ENCODE results near the gene PADI4.

The PADI4 gene

GRCh38 chr1:17270891-17271765, 36.9 kb upstream of the PADI4 start:
- no peak for DNase-seq (ENCODE audit: insufficient read length, low spot score)
- FAIRE-seq, result no peak
- TF ChIP-seq POLR2A (IDR thresholded peaks at IDR 0.05; ENCODE audit: low read depth, low read length) (no peak), SPI1 (IDR thresholded peaks at IDR 0.05; ENCODE audit: low read depth, low read length) (no peak), POU2F2 (IDR thresholded peaks at IDR 0.05; ENCODE audit: low read depth, low read length) (no peak), PAX5 (IDR thresholded peaks at IDR 0.05; ENCODE audit: insufficient read depth, low read length, severe bottlenecking) (no peak), TAF1 (IDR thresholded peaks at IDR 0.05; ENCODE audit: low read depth, low read length) (no peak), POLR2AphosphoS5 (IDR thresholded peaks at IDR 0.05; ENCODE audit: low read depth, low read length) (no peak)

GRCh38 chr1:17272066-17272465, 35.9 kb upstream of the PADI4 start:
- DNase-seq (ENCODE audit: insufficient read length, low spot score), result no peak
- FAIRE-seq, result no peak
- TF ChIP-seq POU2F2 (IDR thresholded peaks at IDR 0.05; ENCODE audit: low read depth, low read length) (no peak), POLR2A (IDR thresholded peaks at IDR 0.05; ENCODE audit: low read depth, low read length) (no peak), PAX5 (IDR thresholded peaks at IDR 0.05; ENCODE audit: insufficient read depth, low read length, severe bottlenecking) (no peak), POLR2AphosphoS5 (IDR thresholded peaks at IDR 0.05; ENCODE audit: low read depth, low read length) (no peak), TAF1 (IDR thresholded peaks at IDR 0.05; ENCODE audit: low read depth, low read length) (no peak), SPI1 (IDR thresholded peaks at IDR 0.05; ENCODE audit: low read depth, low read length) (no peak)

GRCh38 chr1:17272646-17273045, 35.4 kb upstream of the PADI4 start:
- FAIRE-seq (no peak), DNase-seq (ENCODE audit: insufficient read length, low spot score) (no peak)
- TF ChIP-seq PAX5 (IDR thresholded peaks at IDR 0.05; ENCODE audit: insufficient read depth, low read length, severe bottlenecking) (no peak), SPI1 (IDR thresholded peaks at IDR 0.05; ENCODE audit: low read depth, low read length) (no peak), POLR2A (IDR thresholded peaks at IDR 0.05; ENCODE audit: low read depth, low read length) (no peak), POU2F2 (IDR thresholded peaks at IDR 0.05; ENCODE audit: low read depth, low read length) (no peak)

GRCh38 chr1:17273096-17273495, 34.9 kb upstream of the PADI4 start:
- no peak for TF ChIP-seq POLR2A (IDR thresholded peaks at IDR 0.05; ENCODE audit: low read depth, low read length)
- TF ChIP-seq POLR2AphosphoS5 (IDR thresholded peaks at IDR 0.05; ENCODE audit: low read depth, low read length), result no peak
- FAIRE-seq (no peak), DNase-seq (ENCODE audit: insufficient read length, low spot score) (no peak)

- TF ChIP-seq POLR2AphosphoS5 (IDR thresholded peaks at IDR 0.05; ENCODE audit: low read depth, low read length), result no peak
- TF ChIP-seq POU2F2 (IDR thresholded peaks at IDR 0.05; ENCODE audit: low read depth, low read length), result no peak
- no peak for TF ChIP-seq SPI1 (IDR thresholded peaks at IDR 0.05; ENCODE audit: low read depth, low read length)
- no peak for TF ChIP-seq PAX5 (IDR thresholded peaks at IDR 0.05; ENCODE audit: insufficient read depth, low read length, severe bottlenecking)
- no peak for TF ChIP-seq POLR2A (IDR thresholded peaks at IDR 0.05; ENCODE audit: low read depth, low read length)
- TF ChIP-seq TAF1 (IDR thresholded peaks at IDR 0.05; ENCODE audit: low read depth, low read length), result no peak
- DNase-seq (ENCODE audit: insufficient read length, low spot score) (peak; percentile 57), FAIRE-seq (peak; percentile 90)
Observed at GRCh38 chr1:17274186-17275170, 33.5 kb upstream of the PADI4 start.

- TF ChIP-seq POLR2A (IDR thresholded peaks at IDR 0.05; ENCODE audit: low read depth, low read length) (no peak), TAF1 (IDR thresholded peaks at IDR 0.05; ENCODE audit: low read depth, low read length) (no peak), POLR2AphosphoS5 (IDR thresholded peaks at IDR 0.05; ENCODE audit: low read depth, low read length) (no peak), PAX5 (IDR thresholded peaks at IDR 0.05; ENCODE audit: insufficient read depth, low read length, severe bottlenecking) (no peak), POU2F2 (IDR thresholded peaks at IDR 0.05; ENCODE audit: low read depth, low read length) (no peak), SPI1 (IDR thresholded peaks at IDR 0.05; ENCODE audit: low read depth, low read length) (no peak)
- FAIRE-seq, result no peak
- DNase-seq (ENCODE audit: insufficient read length, low spot score), result no peak
Observed at GRCh38 chr1:17276568-17276967, 31.4 kb upstream of the PADI4 start.

GRCh38 chr1:17277511-17278159, 30.4 kb upstream of the PADI4 start:
- no peak for TF ChIP-seq PAX5 (IDR thresholded peaks at IDR 0.05; ENCODE audit: insufficient read depth, low read length, severe bottlenecking)
- no peak for TF ChIP-seq TAF1 (IDR thresholded peaks at IDR 0.05; ENCODE audit: low read depth, low read length)
- no peak for TF ChIP-seq SPI1 (IDR thresholded peaks at IDR 0.05; ENCODE audit: low read depth, low read length)
- TF ChIP-seq POU2F2 (IDR thresholded peaks at IDR 0.05; ENCODE audit: low read depth, low read length), result no peak
- no peak for TF ChIP-seq POLR2A (IDR thresholded peaks at IDR 0.05; ENCODE audit: low read depth, low read length)
- TF ChIP-seq POLR2AphosphoS5 (IDR thresholded peaks at IDR 0.05; ENCODE audit: low read depth, low read length), result no peak
- FAIRE-seq, result no peak

GRCh38 chr1:17278996-17279830, 28.8 kb upstream of the PADI4 start:
- TF ChIP-seq POLR2AphosphoS5 (IDR thresholded peaks at IDR 0.05; ENCODE audit: low read depth, low read length) (no peak), PAX5 (IDR thresholded peaks at IDR 0.05; ENCODE audit: insufficient read depth, low read length, severe bottlenecking) (no peak), POU2F2 (IDR thresholded peaks at IDR 0.05; ENCODE audit: low read depth, low read length) (no peak), SPI1 (IDR thresholded peaks at IDR 0.05; ENCODE audit: low read depth, low read length) (no peak), POLR2A (IDR thresholded peaks at IDR 0.05; ENCODE audit: low read depth, low read length) (no peak), TAF1 (IDR thresholded peaks at IDR 0.05; ENCODE audit: low read depth, low read length) (no peak)
- DNase-seq (ENCODE audit: insufficient read length, low spot score), result no peak
- no peak for FAIRE-seq

More at GRCh38 chr1:17277511-17278159, 30.4 kb upstream of the PADI4 start:
- DNase-seq (ENCODE audit: insufficient read length, low spot score), result no peak

All from GM12891 (cell line).